Loucy (cell line): Measurements from ENCODE around the gene LGALS9.

Experiments
- H2AFZ ChIP-seq: fragments of 200-600 bp; sonication (generic); 2 replicates; pipeline ENCODE4 v1.6.0; 2016; ENCODE audit warnings: antibody characterized with exemption, mild to moderate bottlenecking, low read length, moderate library complexity
- H3F3A ChIP-seq: fragments of 200-600 bp; 2 replicates; pipeline ENCODE4 v1.6.0; 2016; ENCODE audit warnings: antibody characterized with exemption, low read depth, mild to moderate bottlenecking
- H3K27me3 ChIP-seq: fragments of 200-600 bp; sonication (generic); 2 replicates; pipeline ENCODE4 v1.6.1; 2014; ENCODE audit warnings: low read length, mild to moderate bottlenecking; ENCODE audit not compliant: insufficient read depth, poor library complexity, severe bottlenecking
- H3K36me3 ChIP-seq: fragments of 200-600 bp; sonication (generic); 2 replicates; pipeline ENCODE4 v1.6.1; 2016; ENCODE audit warnings: low read length; ENCODE audit not compliant: insufficient read depth
- H3K4me1 ChIP-seq: fragments of 200-600 bp; sonication (generic); 2 replicates; pipeline ENCODE4 v1.5.1; 2014; ENCODE audit warnings: low read length, mild to moderate bottlenecking; ENCODE audit not compliant: insufficient read depth, poor library complexity, severe bottlenecking
- H3K4me2 ChIP-seq: fragments of 200-600 bp; sonication (generic); 2 replicates; pipeline ENCODE4 v1.6.0; 2014; ENCODE audit warnings: antibody characterized with exemption, low read length, low read depth, mild to moderate bottlenecking; ENCODE audit not compliant: poor library complexity, severe bottlenecking
- H3K4me3 ChIP-seq: fragments of 200-600 bp; sonication (generic); 2 replicates; pipeline ENCODE4 v1.5.1; 2014; ENCODE audit warnings: low read length, mild to moderate bottlenecking, mixed read lengths; ENCODE audit not compliant: poor library complexity, severe bottlenecking
- H3K79me2 ChIP-seq: fragments of 200-600 bp; sonication (generic); 2 replicates; pipeline ENCODE4 v1.6.1; 2014; ENCODE audit warnings: low read length; ENCODE audit not compliant: insufficient read depth
- H3K9ac ChIP-seq: fragments of 200-600 bp; sonication (generic); 2 replicates; pipeline ENCODE4 v1.6.0; 2014; ENCODE audit warnings: mild to moderate bottlenecking, low read depth, low read length, moderate library complexity; ENCODE audit not compliant: poor library complexity, severe bottlenecking
- H3K9me2 ChIP-seq: fragments of 200-600 bp; sonication (generic); replicated peaks from 2 replicates; pipeline ENCODE4 v1.6.1; 2016; ENCODE audit warnings: low read depth, low read length, mixed read lengths
- H3K9me3 ChIP-seq: fragments of 200-600 bp; sonication (generic); 2 replicates; pipeline ENCODE4 v1.6.1; 2014; ENCODE audit warnings: mild to moderate bottlenecking, antibody characterized with exemption, low read length, low read depth; ENCODE audit not compliant: insufficient read depth
- H4K20me1 ChIP-seq: fragments of 200-600 bp; sonication (generic); 2 replicates; pipeline ENCODE4 v1.6.0; 2014; ENCODE audit warnings: antibody characterized with exemption, low read length, mild to moderate bottlenecking; ENCODE audit not compliant: insufficient read depth, poor library complexity, severe bottlenecking
- CTCF ChIP-seq: fragments of 200-600 bp; sonication (generic); conservative IDR thresholded peaks from 2 replicates; pipeline ENCODE4 v1.5.1; 2014; ENCODE audit warnings: mild to moderate bottlenecking, antibody characterized with exemption, low read length
- EZH2phosphoT487 ChIP-seq: fragments of 200-600 bp; IDR thresholded peaks from 2 replicates; pipeline ENCODE4 v1.6.1; 2018; ENCODE audit warnings: antibody characterized with exemption, mild to moderate bottlenecking, moderate library complexity, borderline replicate concordance

LGALS9 gene

GRCh38 chr17:27585792-27586191 is 45.2 kb upstream of the LGALS9 start:
- H3K4me2 ChIP-seq, result no peak overlapping the region
- no peak overlapping the region for H2AFZ ChIP-seq
- peaks cover 2% of the 10 kb centered on the region for H4K20me1 ChIP-seq
- H3K79me2 ChIP-seq, result no peaks in the 10 kb centered on the region
- H3K36me3 ChIP-seq, result peaks cover 15% of the 10 kb centered on the region; the same call in 1 of the 2 replicates
- H3K9me2 ChIP-seq, result no peaks in the 10 kb centered on the region
- peaks cover 17% of the 10 kb centered on the region for H3K4me1 ChIP-seq
- H3K9me3 ChIP-seq, result no peaks in the 10 kb centered on the region
- TF ChIP-seq CTCF, result no peak
- TF ChIP-seq EZH2phosphoT487, result no peak
- no peak overlapping the region for H3K4me3 ChIP-seq
- no peaks in the 10 kb centered on the region for H3F3A ChIP-seq
- no peak overlapping the region for H3K9ac ChIP-seq
- no peaks in the 10 kb centered on the region for H3K27me3 ChIP-seq

GRCh38 chr17:27586203-27586721 is 44.7 kb upstream of the LGALS9 start:
- Histone ChIP-seq H3K9me3 (no peaks in the 10 kb centered on the region), H3K9ac (no peak overlapping the region), H3F3A (no peaks in the 10 kb centered on the region), H3K9me2 (no peaks in the 10 kb centered on the region), H2AFZ (no peak overlapping the region), H4K20me1 (peaks cover 2% of the 10 kb centered on the region), H3K36me3 (peaks cover 15% of the 10 kb centered on the region; the same call in 1 of the 2 replicates), H3K27me3 (no peaks in the 10 kb centered on the region), H3K79me2 (no peaks in the 10 kb centered on the region), H3K4me3 (no peak overlapping the region), H3K4me1 (peaks cover 12% of the 10 kb centered on the region), H3K4me2 (no peak overlapping the region)
- TF ChIP-seq CTCF (no peak), EZH2phosphoT487 (no peak)

GRCh38 chr17:27588354-27588753 is 42.6 kb upstream of the LGALS9 start:
- peaks cover 12% of the 10 kb centered on the region; the same call in 1 of the 2 replicates for H3K36me3 ChIP-seq
- H3K4me2 ChIP-seq, result no peak overlapping the region
- no peaks in the 10 kb centered on the region for H3K4me1 ChIP-seq
- no peak overlapping the region for H3K4me3 ChIP-seq
- H3K9me3 ChIP-seq, result no peaks in the 10 kb centered on the region
- no peak overlapping the region for H3K9ac ChIP-seq
- H4K20me1 ChIP-seq, result peaks cover 2% of the 10 kb centered on the region
- H3K9me2 ChIP-seq, result no peaks in the 10 kb centered on the region
- TF ChIP-seq EZH2phosphoT487 (no peak), CTCF (no peak)
- H2AFZ ChIP-seq, result no peak overlapping the region
- H3K27me3 ChIP-seq, result no peaks in the 10 kb centered on the region
- H3F3A ChIP-seq, result no peaks in the 10 kb centered on the region
- H3K79me2 ChIP-seq, result no peaks in the 10 kb centered on the region
